ENCODE measurements around the gene HOXB13.

The HOXB13 gene

DNA sequence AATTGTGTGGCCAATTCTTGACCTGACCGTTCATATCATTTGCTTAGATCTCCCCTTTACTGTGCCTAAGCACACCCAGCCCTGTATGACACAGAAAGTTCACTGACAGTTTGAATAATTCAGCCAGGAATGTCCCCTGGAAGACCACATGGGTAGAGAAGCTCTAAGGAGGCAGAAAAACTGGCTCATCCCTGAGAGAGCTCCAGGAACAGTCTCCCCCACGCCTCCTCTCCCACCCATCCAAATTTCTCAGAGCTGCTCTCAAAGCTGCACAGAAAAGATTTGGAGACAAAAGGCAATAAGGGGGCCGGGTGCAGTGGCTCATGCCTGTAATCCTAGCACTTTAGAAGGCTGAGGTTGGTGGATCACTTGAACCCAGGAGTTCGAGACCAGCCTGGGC is 17.4 kb downstream of the HOXB13 start:
- no peak for DNase-seq (ENCODE audit: low read depth, low spot score)

DNA sequence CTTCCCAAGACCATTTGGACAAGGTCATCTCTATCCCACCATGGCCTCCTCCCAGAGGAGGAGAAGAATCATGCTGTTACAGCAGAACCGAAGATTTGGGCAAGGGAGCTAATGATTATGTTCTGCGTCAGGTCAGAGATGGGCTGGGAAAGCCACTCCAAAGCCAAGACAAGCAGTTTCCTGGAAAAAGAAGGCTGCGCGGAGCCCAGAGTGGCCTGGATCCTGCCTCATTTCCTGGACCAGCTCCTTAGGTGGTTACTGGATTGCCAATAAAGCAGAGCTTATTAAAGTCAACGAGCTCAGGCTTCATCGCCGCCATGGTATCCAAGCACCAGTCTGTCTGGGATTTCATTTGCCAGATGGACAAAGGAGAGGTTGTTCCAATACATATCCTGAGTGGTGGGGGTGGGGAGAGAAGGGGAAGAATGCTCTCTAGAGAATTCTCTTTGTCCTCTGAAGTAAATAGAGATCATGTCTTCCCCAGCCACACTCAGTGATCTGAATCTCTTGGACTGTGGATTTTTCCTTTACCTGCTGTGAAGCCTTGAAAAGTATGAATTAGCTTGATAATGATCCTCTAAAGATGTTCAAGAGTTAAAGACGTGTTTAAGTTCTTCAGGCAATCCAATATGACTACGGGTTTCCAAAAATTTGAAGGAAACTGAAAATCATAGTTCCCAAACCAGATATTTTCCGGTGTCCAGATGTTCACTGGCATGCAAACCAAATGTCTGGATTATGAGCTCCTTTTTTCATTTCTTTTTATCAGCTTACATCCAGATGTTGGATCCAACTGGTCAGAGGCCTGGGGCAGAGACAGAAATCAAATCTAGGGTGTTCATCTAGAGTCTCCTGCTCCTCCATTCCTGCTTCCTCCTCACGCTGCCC is 23.9 kb downstream of the HOXB13 start:
- no peak for DNase-seq (ENCODE audit: low read depth, low spot score)

DNA sequence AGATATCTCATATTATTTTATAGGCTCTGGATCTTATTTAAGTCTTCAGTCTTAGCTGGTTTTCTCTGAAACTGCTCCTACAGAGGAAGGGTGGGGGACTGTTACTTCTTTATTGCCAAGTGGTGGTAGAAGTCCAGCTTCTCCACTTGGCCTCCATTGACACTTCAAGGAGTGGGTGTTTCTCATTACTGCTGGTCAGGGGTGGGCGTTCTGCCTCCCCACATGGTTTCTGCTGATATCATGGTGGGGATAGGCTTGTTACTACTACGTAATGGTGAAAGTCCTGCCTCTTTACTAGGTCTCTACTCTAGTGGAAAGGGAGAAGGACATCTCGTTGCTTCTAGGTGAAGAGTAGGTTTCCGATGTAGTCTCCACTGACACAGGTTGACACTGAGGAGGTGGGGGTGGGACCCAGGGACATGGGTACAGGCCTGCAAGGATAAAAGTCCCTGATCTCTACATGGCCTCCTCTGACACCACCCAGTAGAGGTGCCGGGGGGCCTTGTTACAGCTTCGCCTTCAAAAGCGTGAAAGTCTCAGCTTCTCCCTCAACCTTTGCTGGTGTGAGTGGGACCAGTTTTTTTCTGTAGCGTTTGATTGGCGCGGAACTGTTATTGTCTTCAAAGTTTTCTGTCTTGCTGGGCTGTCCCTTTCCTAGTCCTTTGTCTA is 26.6 kb downstream of the HOXB13 start:
- no peak for DNase-seq (ENCODE audit: low read depth, low spot score)

DNA sequence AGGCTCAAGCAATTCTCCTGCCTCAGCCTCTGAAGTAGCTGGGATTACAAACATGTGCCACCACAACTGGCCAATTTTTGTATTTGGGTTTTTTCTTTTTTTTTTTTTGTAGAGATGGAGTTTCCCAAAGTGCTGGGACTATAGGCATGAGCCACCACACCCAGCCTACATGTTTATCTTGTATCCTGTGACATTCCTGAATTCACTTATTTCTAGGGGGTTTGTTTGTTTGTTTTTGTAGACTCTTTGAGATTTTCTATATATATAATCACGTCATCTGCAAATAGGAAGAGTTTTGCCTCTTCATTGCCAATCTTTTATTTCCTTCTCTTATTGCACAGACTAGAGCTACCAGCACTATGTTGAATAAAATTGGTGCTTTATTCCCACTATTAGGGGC is 35.4 kb downstream of the HOXB13 start:
- no peak for DNase-seq (ENCODE audit: low read depth, low spot score)

DNA sequence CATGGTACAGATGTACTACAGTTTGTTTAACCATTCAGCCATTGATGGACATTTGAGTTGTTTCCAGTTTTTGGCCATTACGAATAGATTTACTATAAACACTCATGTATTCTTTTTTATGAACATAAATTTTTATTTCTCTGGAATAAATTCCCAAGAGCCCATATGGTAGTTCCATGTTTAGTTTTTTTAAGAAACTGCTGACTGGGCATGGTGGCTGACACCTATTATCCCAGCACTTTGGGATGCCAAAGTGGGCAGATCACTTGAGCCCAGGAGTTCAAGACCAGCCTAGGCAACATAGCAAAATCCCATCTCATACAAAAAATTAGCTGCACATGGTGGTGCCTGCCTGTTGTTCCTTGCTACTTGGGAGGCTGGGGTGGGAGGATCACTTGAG is 36.5 kb downstream of the HOXB13 start:
- DNase-seq (ENCODE audit: low read depth, low spot score): no peak

DNA sequence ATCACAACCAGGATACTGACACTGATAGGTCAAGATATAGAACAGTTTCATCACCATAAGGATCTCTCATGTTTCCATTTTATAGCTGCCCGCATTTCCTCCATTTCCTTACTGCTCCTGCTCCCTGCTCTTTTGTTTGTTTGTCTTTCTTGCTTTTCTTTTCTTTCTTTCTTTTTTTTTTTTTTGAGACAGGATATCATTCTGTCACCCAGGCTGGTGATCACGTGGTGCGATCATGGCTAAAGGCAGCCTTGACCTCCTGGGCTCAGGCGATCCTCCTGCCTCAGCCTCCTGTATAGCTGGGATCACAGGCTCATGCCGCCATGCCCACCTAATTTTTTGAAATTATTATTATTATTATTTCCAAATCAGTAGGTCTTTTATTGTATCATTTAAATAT is 37.9 kb downstream of the HOXB13 start:
- no peak for DNase-seq (ENCODE audit: low read depth, low spot score)

DNA sequence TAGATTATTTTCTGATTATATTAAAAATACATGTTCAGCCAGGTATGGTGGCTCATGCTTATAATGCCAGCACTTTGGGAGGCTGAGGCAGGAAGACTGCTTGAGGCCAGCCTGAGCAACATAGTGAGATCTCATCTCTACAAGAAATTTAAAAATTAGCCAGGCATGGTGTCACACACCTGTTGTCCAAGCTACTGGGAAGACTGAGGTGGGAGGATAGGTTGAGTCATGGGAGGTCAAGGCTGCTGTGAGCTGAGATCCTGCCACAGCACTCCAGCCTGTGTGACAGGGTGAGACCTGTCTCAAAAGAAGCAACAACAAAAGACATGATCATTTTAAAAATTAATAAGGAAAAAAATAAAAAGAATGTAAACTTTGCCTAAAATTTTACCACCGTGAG is 46.9 kb downstream of the HOXB13 start:
- no peak for DNase-seq (ENCODE audit: low read depth, low spot score)

DNA sequence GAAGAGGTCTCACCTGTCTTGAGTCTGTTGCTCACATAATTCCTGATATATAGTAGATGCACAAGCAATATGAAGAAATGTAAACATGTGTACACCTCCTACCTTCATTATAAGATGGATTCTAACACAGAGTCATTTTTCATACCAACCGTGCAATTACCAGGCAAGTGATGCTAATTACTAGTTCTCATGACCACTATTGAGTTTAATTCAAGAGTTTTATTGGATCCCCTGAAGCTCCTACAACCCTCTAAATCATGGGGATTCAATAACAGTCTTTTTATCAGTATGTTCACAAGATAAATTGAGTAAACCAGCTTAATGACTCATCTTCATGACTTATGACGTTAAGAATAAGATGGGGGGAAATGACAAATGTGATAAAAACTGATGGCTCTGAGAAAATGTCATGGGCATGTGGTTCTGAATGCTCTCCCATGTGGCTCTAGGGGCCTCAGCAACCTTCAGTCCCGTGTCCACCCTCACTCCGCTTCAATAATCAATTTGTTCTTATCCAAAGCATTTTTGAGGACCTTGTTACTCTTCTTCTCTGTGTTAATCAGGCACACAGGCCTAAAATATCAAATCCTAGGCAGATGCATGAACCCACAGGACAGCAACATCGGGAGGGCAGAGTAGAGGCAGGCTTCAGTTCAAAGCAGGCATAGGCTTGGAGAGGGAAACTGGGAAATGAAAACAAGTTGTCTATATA is 49.0 kb downstream of the HOXB13 start:
- DNase-seq (ENCODE audit: low read depth, low spot score): no peak

DNA sequence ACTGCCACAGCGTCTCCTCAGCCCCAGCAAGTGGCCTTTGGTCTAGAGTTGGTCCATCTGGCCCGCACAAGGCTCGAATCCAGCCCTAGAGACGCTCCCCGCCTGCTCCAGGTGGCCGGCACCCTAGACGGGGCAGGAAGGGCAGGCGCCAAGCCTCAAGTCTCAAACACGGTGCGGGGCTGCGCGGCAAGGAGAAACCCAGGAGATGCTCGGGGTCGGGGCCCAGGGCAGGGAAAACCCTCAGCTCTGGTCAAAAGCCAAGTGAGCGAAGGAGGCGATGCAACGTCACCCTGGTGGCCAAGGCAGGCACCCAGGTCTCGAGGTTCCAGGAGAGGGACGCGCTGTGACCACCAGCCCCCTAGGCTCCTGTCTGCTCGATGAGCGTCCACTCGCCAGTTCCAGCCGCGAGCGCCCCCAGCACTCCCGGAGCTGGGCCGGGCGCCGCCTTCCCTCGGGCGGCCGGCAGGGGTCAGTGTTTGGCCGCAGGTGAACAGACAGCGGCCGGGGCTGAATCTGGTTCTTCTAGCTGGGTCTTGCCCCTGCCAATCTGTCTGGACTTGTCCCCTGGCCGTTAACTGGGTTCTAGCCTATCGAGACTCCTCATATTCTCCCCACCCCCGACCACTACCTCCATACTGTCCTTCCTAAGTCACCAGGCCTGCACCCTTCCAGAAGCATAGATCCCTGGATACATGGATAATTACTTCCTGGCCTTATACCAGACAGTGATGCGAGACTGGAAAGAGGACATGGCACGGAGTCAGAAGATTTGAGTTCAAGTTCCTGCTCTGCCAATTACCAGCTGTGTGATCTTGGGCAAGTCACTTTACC is 50.2 kb downstream of the HOXB13 start:
- peak; percentile 92 for DNase-seq (ENCODE audit: low read depth, low spot score)

DNA sequence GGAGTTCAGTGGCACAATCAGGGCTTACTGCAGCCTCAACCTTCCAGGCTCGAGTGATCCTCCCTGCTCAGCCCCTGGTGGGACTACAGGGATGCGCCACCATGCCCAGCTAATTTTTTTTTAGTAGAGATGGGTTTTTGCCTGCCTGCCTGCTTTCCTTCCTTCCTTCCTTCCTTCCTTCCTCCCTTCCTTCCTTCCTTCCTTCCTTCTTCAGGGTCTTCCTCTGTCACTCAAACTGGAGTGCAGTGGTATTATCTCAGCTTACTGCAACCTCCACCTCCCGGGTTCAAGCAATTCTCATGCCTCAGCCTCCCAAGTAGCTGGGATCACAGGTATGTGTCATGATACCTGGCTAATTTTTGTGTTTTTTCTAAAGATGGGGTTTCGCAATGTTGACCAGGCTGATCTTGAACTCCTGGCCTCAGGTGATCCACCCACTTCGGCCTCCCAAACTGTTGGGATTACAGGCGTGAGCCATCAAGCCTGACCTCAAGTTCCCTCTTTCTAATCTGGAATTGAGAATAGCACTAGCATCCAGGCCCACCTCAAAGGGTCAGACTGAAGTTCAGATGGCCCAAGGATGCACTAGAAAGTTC is 51.5 kb downstream of the HOXB13 start:
- no peak for DNase-seq (ENCODE audit: low read depth, low spot score)

All from ELF-1 (cell line).